ENCODE data around the gene THEMIS.

DNA sequence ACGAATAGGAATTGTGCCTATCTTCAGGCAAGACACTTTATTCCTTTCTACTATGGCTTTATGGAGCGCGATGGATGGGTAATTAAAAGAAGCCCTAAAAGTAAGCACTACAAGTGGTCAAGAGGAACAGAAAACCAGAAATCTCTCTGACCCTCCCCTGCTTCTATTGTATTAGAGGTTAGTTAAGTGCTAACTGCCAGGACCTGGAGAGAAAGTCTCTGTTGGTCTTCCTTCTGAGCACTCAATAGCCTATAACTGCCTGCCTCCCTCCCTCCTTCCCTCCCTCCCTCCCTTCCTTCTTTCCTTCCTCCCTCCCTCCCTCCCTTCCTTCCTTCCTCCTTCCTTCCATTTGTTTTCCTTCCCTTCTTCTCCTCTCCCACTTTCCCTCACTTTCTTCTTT, 190.2 kb downstream of the THEMIS start:
- TF ChIP-seq, protein P1, sequence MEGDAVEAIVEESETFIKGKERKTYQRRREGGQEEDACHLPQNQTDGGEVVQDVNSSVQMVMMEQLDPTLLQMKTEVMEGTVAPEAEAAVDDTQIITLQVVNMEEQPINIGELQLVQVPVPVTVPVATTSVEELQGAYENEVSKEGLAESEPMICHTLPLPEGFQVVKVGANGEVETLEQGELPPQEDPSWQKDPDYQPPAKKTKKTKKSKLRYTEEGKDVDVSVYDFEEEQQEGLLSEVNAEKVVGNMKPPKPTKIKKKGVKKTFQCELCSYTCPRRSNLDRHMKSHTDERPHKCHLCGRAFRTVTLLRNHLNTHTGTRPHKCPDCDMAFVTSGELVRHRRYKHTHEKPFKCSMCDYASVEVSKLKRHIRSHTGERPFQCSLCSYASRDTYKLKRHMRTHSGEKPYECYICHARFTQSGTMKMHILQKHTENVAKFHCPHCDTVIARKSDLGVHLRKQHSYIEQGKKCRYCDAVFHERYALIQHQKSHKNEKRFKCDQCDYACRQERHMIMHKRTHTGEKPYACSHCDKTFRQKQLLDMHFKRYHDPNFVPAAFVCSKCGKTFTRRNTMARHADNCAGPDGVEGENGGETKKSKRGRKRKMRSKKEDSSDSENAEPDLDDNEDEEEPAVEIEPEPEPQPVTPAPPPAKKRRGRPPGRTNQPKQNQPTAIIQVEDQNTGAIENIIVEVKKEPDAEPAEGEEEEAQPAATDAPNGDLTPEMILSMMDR (IDR thresholded peaks at IDR 0.05; ENCODE audit: low read length): no peak
- no peak for TF ChIP-seq EZH2 (optimal IDR thresholded peaks at IDR 0.05; ENCODE audit: low read depth, low read length)

Measured in MM.1S (cell line).